ES-I3 (cell line): ENCODE results near the gene CLINT1.

Experiments used
- H3K36me3 ChIP-seq: 2 replicates; pipeline ENCODE4 v1.6.1; 2013; ENCODE audit warnings: mild to moderate bottlenecking, low read length, control low read depth, moderate library complexity; ENCODE audit not compliant: insufficient read depth
- H3K4me1 ChIP-seq: 2 replicates; pipeline ENCODE4 v1.6.1; 2013; ENCODE audit warnings: mild to moderate bottlenecking, control low read depth, low read length; ENCODE audit not compliant: insufficient read depth
- H3K9ac ChIP-seq: 2 replicates; pipeline ENCODE4 v1.6.1; 2013; ENCODE audit warnings: low read depth, mild to moderate bottlenecking, low read length, moderate library complexity
- H3K9me3 ChIP-seq: 2 replicates; pipeline ENCODE4 v1.6.1; 2013; ENCODE audit warnings: mild to moderate bottlenecking, low read length, moderate library complexity; ENCODE audit not compliant: control insufficient read depth, insufficient read depth

Gene CLINT1

GRCh38 chr5:157819502-157820115 is 39.3 kb downstream of the CLINT1 start:
- no peak overlapping the region for H3K9ac ChIP-seq

DNA sequence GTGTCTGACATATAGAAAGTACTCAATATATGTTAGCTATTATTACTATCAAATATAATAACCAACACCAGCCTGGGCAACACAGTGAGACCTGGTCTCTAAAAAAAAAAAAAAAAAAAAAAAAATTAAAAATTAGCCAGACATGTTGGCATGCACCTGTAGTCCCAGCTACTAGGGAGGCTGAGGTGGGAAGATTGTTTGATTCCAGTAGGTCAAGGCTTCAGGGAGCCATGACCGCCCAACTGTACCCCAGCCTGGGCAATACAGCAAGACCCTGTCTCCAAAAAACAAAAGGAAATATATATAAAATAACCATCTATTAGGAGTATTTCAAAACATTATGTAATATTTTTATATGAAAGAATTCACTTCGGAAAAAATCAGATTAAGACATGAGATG is 40.6 kb downstream of the CLINT1 start:
- H3K4me1 ChIP-seq = peaks cover 13% of the 10 kb centered on the region; the same call in 1 of the 2 replicates
- H3K36me3 ChIP-seq = peaks cover 7% of the 10 kb centered on the region
- no peaks in the 10 kb centered on the region for H3K9me3 ChIP-seq
- no peak overlapping the region for H3K9ac ChIP-seq

More at GRCh38 chr5:157819502-157820115, 39.3 kb downstream of the CLINT1 start:
- Histone ChIP-seq H3K9me3 (no peaks in the 10 kb centered on the region), H3K36me3 (no peaks in the 10 kb centered on the region), H3K4me1 (peaks cover 13% of the 10 kb centered on the region; the same call in 1 of the 2 replicates)

GRCh38 chr5:157817928-157818327 is 41.0 kb downstream of the CLINT1 start:
- H3K9me3 ChIP-seq = no peaks in the 10 kb centered on the region
- peaks cover 13% of the 10 kb centered on the region; the same call in 1 of the 2 replicates for H3K4me1 ChIP-seq
- H3K9ac ChIP-seq = no peak overlapping the region
- peaks cover 7% of the 10 kb centered on the region for H3K36me3 ChIP-seq

DNA sequence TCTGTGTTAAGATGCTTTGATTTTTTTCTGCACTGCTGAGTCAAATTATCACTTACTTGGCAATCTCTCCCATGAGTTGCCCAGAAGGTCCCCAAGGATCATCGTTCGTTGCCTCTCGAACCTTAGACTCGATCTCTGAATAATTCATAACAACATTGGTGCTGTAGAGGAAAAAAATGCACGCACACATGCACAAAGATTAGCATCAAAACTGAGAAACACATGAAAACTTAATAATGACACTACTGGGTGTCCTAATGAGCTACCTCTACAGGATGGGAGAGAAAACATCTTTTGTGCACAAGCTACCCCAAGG is 41.6 kb downstream of the CLINT1 start:
- Histone ChIP-seq H3K9me3 (no peaks in the 10 kb centered on the region), H3K9ac (no peak overlapping the region), H3K36me3 (peaks cover 7% of the 10 kb centered on the region), H3K4me1 (peaks cover 13% of the 10 kb centered on the region; the same call in 1 of the 2 replicates)

DNA sequence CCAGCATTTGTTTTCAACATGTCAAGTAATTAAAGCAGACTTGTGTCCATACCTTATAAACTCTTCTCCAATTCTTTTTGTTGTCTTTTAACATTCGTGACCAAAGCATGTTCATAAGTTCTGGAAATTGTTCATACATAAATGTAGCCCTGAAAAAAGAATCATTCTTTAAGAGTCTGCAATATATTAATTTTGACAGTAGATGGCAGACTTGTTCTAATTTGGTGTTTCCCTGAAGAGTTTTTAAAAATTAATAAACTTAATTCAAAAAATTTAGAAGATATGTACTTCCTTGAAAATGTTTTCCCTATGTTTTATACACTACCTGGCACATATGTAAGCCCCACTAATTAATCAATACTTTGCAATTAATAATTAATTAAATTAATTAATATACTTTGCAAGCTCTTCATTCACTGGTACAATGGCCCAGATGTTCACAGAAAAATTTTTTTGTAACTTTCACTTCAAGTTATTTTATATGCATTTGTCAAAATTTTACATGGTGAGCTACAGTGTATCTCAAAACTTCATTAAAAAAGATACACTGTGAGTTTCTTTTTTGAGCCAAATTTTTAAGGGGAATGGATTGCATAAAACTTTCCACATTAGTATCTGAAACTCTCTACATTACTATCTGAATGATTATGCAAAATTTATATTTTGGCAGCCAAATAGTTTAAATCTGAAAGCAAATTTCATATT is 42.1 kb downstream of the CLINT1 start:
- peaks cover 7% of the 10 kb centered on the region for H3K36me3 ChIP-seq
- no peak overlapping the region for H3K9ac ChIP-seq
- peaks cover 13% of the 10 kb centered on the region; the same call in 1 of the 2 replicates for H3K4me1 ChIP-seq
- H3K9me3 ChIP-seq = no peaks in the 10 kb centered on the region

DNA sequence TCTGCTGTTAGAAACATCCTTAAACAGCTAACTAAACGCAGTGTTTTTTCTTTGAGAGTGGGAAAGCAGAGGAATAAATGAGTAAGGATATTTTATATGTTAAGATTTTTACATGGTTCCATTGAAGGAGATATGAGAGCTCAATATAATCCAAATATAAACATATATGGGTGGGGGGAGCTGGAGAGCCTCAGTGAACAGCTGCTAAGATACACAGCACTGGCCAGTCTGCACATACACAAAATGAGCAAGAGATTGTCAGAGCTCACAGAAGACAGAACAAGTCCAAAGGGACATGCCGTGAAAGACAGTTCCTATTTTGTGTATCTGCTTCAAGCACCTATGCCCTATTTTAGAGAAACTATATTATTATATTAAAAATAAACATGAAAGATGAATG is 46.9 kb downstream of the CLINT1 start:
- Histone ChIP-seq H3K4me1 (no peaks in the 10 kb centered on the region), H3K9me3 (no peaks in the 10 kb centered on the region), H3K36me3 (peaks cover 15% of the 10 kb centered on the region), H3K9ac (no peak overlapping the region)

DNA sequence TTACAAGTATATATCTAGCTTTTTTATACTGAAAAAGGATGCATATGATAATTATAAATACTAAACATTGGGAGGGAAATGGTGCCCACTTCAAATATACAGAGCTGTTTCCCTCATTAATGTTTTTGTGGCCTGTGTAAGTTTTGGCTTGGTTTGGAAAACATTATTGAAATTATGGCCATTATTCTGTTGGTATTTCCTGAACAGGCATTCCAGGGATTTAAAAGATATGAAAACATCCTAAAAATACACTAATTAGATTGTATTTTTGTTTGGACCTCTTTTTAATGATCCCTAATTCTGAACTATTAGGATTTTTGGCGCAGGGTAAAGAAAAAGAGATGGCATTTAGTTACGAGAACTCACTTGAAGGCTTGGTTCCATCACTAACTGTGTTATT is 50.9 kb downstream of the CLINT1 start:
- no peak overlapping the region for H3K9ac ChIP-seq
- H3K4me1 ChIP-seq = no peaks in the 10 kb centered on the region
- no peaks in the 10 kb centered on the region for H3K9me3 ChIP-seq
- H3K36me3 ChIP-seq = peaks cover 22% of the 10 kb centered on the region

DNA sequence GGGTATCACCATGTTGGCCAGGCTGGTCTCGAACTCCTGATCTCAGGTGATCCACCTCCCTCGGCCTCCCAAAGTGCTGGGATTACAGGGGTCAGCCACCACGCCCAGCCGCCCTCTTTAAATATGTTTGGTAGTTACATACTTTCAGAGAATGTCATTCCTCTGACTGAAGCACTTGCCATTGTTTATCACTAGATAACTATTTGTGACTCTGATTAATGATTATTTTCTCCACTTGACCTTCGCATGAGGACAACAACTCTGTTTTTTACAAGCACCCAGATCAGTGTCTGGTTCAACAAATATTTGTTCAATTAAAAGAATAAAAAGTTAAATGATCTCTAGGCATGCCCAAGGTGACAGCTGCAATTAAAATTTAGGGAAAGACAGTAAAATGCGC is 56.2 kb downstream of the CLINT1 start:
- no peaks in the 10 kb centered on the region for H3K9me3 ChIP-seq
- no peaks in the 10 kb centered on the region for H3K4me1 ChIP-seq
- peaks cover 14% of the 10 kb centered on the region for H3K36me3 ChIP-seq
- no peak overlapping the region for H3K9ac ChIP-seq

GRCh38 chr5:157800137-157800536 is 58.8 kb downstream of the CLINT1 start:
- Histone ChIP-seq H3K9ac (no peak overlapping the region), H3K9me3 (no peaks in the 10 kb centered on the region), H3K36me3 (peaks cover 10% of the 10 kb centered on the region), H3K4me1 (no peaks in the 10 kb centered on the region)

GRCh38 chr5:157799578-157799977 is 59.4 kb downstream of the CLINT1 start:
- Histone ChIP-seq H3K9me3 (no peaks in the 10 kb centered on the region), H3K36me3 (peaks cover 8% of the 10 kb centered on the region), H3K4me1 (no peaks in the 10 kb centered on the region), H3K9ac (no peak overlapping the region)

- Histone ChIP-seq H3K36me3 (peaks cover 20% of the 10 kb centered on the region), H3K9me3 (no peaks in the 10 kb centered on the region), H3K4me1 (no peaks in the 10 kb centered on the region), H3K9ac (no peak overlapping the region)
Observed at GRCh38 chr5:157793301-157793700, 65.6 kb downstream of the CLINT1 start.

- Histone ChIP-seq H3K36me3 (peaks cover 9% of the 10 kb centered on the region), H3K9me3 (no peaks in the 10 kb centered on the region), H3K9ac (no peak overlapping the region), H3K4me1 (no peaks in the 10 kb centered on the region)
Observed at GRCh38 chr5:157785801-157786200, 73.1 kb downstream of the CLINT1 start.

DNA sequence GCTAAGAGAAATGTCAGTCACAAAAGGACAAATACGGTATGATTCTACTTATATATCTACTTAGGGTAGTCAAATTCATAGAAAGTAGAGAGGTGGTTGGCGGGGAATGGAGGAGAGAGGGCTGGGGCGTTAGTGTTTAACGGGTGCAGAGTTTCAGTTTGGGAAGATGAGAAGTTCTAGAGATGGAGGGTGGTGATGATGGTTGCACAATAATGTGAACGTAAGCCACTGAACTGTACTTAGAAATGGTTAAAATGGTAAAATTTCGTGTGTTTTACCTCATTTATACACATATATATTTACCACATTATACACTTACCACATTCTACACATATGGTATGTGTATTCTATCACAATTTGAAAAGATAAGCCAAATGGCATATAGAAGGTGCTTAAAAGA is 79.7 kb downstream of the CLINT1 start:
- no peak overlapping the region for H3K9ac ChIP-seq
- no peaks in the 10 kb centered on the region for H3K9me3 ChIP-seq
- H3K4me1 ChIP-seq = no peaks in the 10 kb centered on the region
- no peaks in the 10 kb centered on the region for H3K36me3 ChIP-seq

- Histone ChIP-seq H3K36me3 (no peaks in the 10 kb centered on the region), H3K9ac (no peak overlapping the region), H3K9me3 (no peaks in the 10 kb centered on the region), H3K4me1 (no peaks in the 10 kb centered on the region)
Observed at GRCh38 chr5:157778121-157778805, 80.7 kb downstream of the CLINT1 start.

- H3K9me3 ChIP-seq = no peaks in the 10 kb centered on the region
- H3K9ac ChIP-seq = no peak overlapping the region
- no peaks in the 10 kb centered on the region for H3K4me1 ChIP-seq
- no peaks in the 10 kb centered on the region for H3K36me3 ChIP-seq
Observed at GRCh38 chr5:157772127-157772526, 86.8 kb downstream of the CLINT1 start.
